Trophoblast cell (in vitro differentiated cells and primary cell): ENCODE data around the gene SRGAP3.

ENCODE experiments used
- DNase-seq, 2 donors: peaks; one replicate each; pipeline ENCODE4 v3.0.0-alpha.2; 2016
- H2AFZ ChIP-seq: 2 replicates; pipeline ENCODE4 v1.6.1; 2013; ENCODE audit warnings: low read length, moderate library complexity, mild to moderate bottlenecking; ENCODE audit not compliant: insufficient read depth, poor library complexity
- H2AK5ac ChIP-seq: 2 replicates; pipeline ENCODE4 v1.6.1; 2013; ENCODE audit warnings: mild to moderate bottlenecking, low read length
- H2BK120ac ChIP-seq: 2 replicates; pipeline ENCODE4 v1.6.1; 2013; ENCODE audit warnings: low read length, mild to moderate bottlenecking, moderate library complexity; ENCODE audit not compliant: insufficient read depth, poor library complexity
- H2BK12ac ChIP-seq: 2 replicates; pipeline ENCODE4 v1.6.1; 2013; ENCODE audit warnings: mild to moderate bottlenecking, low read length, moderate library complexity
- H2BK5ac ChIP-seq: 2 replicates; pipeline ENCODE4 v1.6.1; 2013; ENCODE audit warnings: low read length, low read depth, moderate library complexity, mild to moderate bottlenecking; ENCODE audit not compliant: poor library complexity
- H3K14ac ChIP-seq: 2 replicates; pipeline ENCODE4 v1.6.1; 2013; ENCODE audit warnings: mild to moderate bottlenecking, low read length
- H3K18ac ChIP-seq: 2 replicates; pipeline ENCODE4 v1.6.1; 2013; ENCODE audit warnings: mild to moderate bottlenecking, low read length
- H3K23ac ChIP-seq: 2 replicates; pipeline ENCODE4 v1.6.1; 2013; ENCODE audit warnings: low read length
- H3K27ac ChIP-seq: 2 replicates; pipeline ENCODE4 v1.5.1; 2013; ENCODE audit warnings: low read depth, mild to moderate bottlenecking, inconsistent platforms, low read length, moderate library complexity
- H3K27me3 ChIP-seq: 2 replicates; pipeline ENCODE4 v1.6.1; 2013; ENCODE audit warnings: inconsistent platforms, mild to moderate bottlenecking, low read length, moderate library complexity; ENCODE audit not compliant: insufficient read depth
- H3K36me3 ChIP-seq, 2 experiments: 1 replicate in 1 of 2; 2 replicates in 1 of 2; pipeline ENCODE4 v1.6.1; 2013; ENCODE audit warnings: low read length in 2 of 2, mild to moderate bottlenecking in 2 of 2, moderate library complexity in 1 of 2; ENCODE audit not compliant: insufficient read depth in 2 of 2, control insufficient read depth in 1 of 2
- H3K4ac ChIP-seq: 2 replicates; pipeline ENCODE4 v1.6.1; 2013; ENCODE audit warnings: low read depth, mild to moderate bottlenecking, low read length, moderate library complexity
- H3K4me1 ChIP-seq, 2 experiments: 1 replicate in 1 of 2; 2 replicates in 1 of 2; pipeline ENCODE4 v1.6.1; 2013; ENCODE audit warnings: low read length in 2 of 2, mild to moderate bottlenecking in 2 of 2, moderate library complexity in 1 of 2; ENCODE audit not compliant: insufficient read depth in 2 of 2, control insufficient read depth in 1 of 2
- H3K4me2 ChIP-seq: 2 replicates; pipeline ENCODE4 v1.6.1; 2013; ENCODE audit warnings: inconsistent platforms, mild to moderate bottlenecking, low read length, moderate library complexity
- H3K4me3 ChIP-seq: 2 replicates; pipeline ENCODE4 v1.5.1; 2013; ENCODE audit warnings: mild to moderate bottlenecking, low read depth, low read length, inconsistent platforms
- H3K79me1 ChIP-seq: one replicate; pipeline ENCODE4 v1.6.1; 2013; ENCODE audit warnings: low read length
- H3K79me2 ChIP-seq: 2 replicates; pipeline ENCODE4 v1.6.1; 2013; ENCODE audit warnings: low read length, mild to moderate bottlenecking; ENCODE audit not compliant: control insufficient read depth, insufficient read depth, poor library complexity
- H3K9ac ChIP-seq: 2 replicates; pipeline ENCODE4 v1.6.1; 2013; ENCODE audit warnings: mild to moderate bottlenecking, low read length
- H3K9me3 ChIP-seq: 2 replicates; pipeline ENCODE4 v1.6.1; 2013; ENCODE audit warnings: low read depth, mild to moderate bottlenecking, control low read depth, inconsistent platforms, low read length; ENCODE audit not compliant: insufficient read depth
- H4K12ac ChIP-seq: 2 replicates; pipeline ENCODE4 v1.6.1; 2013; ENCODE audit warnings: low read depth, mild to moderate bottlenecking, low read length, moderate library complexity
- H4K8ac ChIP-seq: 2 replicates; pipeline ENCODE4 v1.6.1; 2013; ENCODE audit warnings: low read depth, mild to moderate bottlenecking, low read length, moderate library complexity
- H4K91ac ChIP-seq: one replicate; pipeline ENCODE4 v1.6.1; 2013; ENCODE audit warnings: low read depth, mild to moderate bottlenecking, low read length, moderate library complexity
- WGBS: extraction: QIAGEN DNeasy Blood & Tissue Kit; methylation state at CpG from one replicate; pipeline ENCODE4 v1.1.7; 2013; ENCODE audit warnings: missing lambda C conversion rate; ENCODE audit not compliant: insufficient read length, insufficient coverage; ENCODE audit errors: extremely low coverage; 5-methylcytosine and 5-hydroxymethylcytosine counted together

Gene SRGAP3

DNA sequence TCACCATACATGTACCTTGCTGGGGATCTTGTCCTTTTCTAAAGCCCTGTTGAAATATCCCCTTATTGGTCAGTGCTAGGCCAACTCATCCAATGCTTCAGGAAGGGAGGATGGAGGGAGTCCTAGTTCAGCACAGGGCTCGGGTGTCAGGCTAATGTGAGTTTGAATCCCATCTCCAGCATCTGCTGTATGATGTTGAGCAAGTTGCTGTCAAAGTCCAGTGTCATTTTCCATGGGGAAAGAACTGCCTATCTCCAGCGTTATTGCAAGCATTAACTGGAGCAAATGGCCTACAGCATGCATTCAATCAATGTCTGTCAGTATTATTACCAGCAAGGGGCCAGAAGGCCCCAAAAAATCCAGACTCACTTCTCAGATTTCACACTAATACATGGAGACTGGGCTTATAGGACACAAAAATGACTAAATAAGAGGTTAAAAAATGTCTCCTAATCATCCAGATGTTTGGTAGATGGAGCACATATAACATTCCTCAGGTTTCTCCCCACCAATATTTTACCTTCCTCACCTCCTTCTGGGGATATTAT, 40.8 kb downstream of the SRGAP3 start:
- no peak overlapping the region for H3K14ac ChIP-seq
- no peak overlapping the region for H3K23ac ChIP-seq
- no peak overlapping the region for H2BK120ac ChIP-seq
- H3K36me3 ChIP-seq, result no peaks in the 10 kb centered on the region
- H3K4ac ChIP-seq, result no peak overlapping the region
- no peak overlapping the region for H3K4me2 ChIP-seq
- H3K9ac ChIP-seq, result no peak overlapping the region
- no peaks in the 10 kb centered on the region for H3K27me3 ChIP-seq
- H2AK5ac ChIP-seq, result no peak overlapping the region
- H3K79me2 ChIP-seq, result no peaks in the 10 kb centered on the region
- DNase-seq, result no peak
- no peak overlapping the region for H4K12ac ChIP-seq
- H3K18ac ChIP-seq, result no peak overlapping the region
- no peak overlapping the region for H4K91ac ChIP-seq
- H3K27ac ChIP-seq, result no peak overlapping the region
- H4K8ac ChIP-seq, result no peak overlapping the region
- H2AFZ ChIP-seq, result no peak overlapping the region
- no peaks in the 10 kb centered on the region for H3K9me3 ChIP-seq
- no CpG with 5 or more reads among the region's 2 CpGs for WGBS
- peaks cover 9 to 10% of the 10 kb centered on the region in 2 experiments for H3K4me1 ChIP-seq
- no peak overlapping the region for H2BK12ac ChIP-seq
- H3K79me1 ChIP-seq, result peaks cover 3% of the 10 kb centered on the region
- no peak overlapping the region for H2BK5ac ChIP-seq
- H3K4me3 ChIP-seq, result no peak overlapping the region

DNA sequence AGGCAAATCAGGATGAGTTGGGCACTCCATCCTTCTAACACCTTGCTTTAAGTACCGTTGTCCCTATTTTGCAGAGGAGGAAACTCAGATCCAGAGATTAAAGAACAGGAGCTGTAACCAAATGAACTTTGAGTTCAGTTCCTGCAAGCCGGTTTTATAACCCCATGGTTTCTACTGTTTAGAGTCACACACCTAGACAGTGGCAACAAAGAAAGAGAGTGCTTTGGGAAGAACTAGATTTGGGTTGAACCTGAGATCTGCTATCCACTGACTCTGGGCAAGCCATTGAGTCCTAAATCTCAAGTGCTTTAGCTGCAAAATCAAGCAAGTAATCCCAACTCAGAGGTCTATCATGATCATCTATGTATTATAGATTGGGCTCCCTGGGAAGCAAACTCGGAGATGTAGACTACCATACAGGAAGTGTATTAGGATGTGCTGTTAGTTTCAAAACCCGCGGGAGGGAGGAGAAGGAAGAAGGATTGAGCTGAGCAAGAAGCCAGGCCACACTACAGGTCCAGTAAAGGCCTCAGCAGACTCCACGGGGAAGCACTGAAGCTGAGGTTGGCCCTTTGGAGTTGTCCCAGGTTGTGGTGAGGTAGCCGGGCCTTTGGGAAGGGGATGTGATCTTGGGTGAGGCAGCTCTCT, 42.2 kb downstream of the SRGAP3 start:
- H3K4ac ChIP-seq, result no peak overlapping the region
- no peak overlapping the region for H3K27ac ChIP-seq
- H4K8ac ChIP-seq, result no peak overlapping the region
- no peak overlapping the region for H4K12ac ChIP-seq
- H3K79me1 ChIP-seq, result peaks cover 3% of the 10 kb centered on the region
- WGBS, result no CpG with 5 or more reads among the region's 7 CpGs
- H3K14ac ChIP-seq, result no peak overlapping the region
- H3K4me3 ChIP-seq, result no peak overlapping the region
- H2BK120ac ChIP-seq, result no peak overlapping the region
- H3K36me3 ChIP-seq, result no peaks in the 10 kb centered on the region
- no peak overlapping the region for H3K18ac ChIP-seq
- H3K9ac ChIP-seq, result no peak overlapping the region
- no peak overlapping the region for H4K91ac ChIP-seq
- no peak for DNase-seq
- no peak overlapping the region for H2BK5ac ChIP-seq
- no peak overlapping the region for H2AFZ ChIP-seq
- no peaks in the 10 kb centered on the region for H3K27me3 ChIP-seq
- no peak overlapping the region for H3K23ac ChIP-seq
- H3K9me3 ChIP-seq, result no peaks in the 10 kb centered on the region
- no peak overlapping the region for H2AK5ac ChIP-seq
- H2BK12ac ChIP-seq, result no peak overlapping the region
- no peak overlapping the region for H3K4me2 ChIP-seq
- H3K4me1 ChIP-seq, result peaks cover 9 to 10% of the 10 kb centered on the region in 2 experiments
- no peaks in the 10 kb centered on the region for H3K79me2 ChIP-seq

DNA sequence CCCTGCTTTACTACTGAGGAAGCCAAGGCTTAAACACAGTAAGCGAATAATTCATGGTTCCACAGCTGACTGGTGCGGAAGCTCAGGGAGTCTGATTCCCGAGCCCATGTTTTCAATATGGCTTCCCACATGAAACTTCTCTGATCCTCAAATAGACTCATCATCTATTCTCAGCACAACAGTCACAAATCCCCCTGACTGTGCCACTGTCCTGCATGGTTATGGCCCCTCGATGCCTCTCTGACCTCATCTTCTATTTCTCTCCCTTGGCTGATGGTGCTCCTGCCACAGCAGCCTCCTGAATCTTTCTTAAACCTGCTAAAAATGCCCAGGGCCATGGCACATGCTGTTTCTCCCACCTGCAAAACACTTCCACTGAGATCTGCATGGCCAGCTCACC, 43.2 kb downstream of the SRGAP3 start:
- H3K9ac ChIP-seq, result no peak overlapping the region
- H2BK5ac ChIP-seq, result no peak overlapping the region
- H3K4me3 ChIP-seq, result no peak overlapping the region
- no peak overlapping the region for H3K18ac ChIP-seq
- H2AFZ ChIP-seq, result no peak overlapping the region
- WGBS, result no CpG with 5 or more reads among the region's 4 CpGs
- H3K4me1 ChIP-seq, result peaks cover 9 to 10% of the 10 kb centered on the region in 2 experiments
- H4K12ac ChIP-seq, result no peak overlapping the region
- H3K79me1 ChIP-seq, result peaks cover 3% of the 10 kb centered on the region
- H3K9me3 ChIP-seq, result no peaks in the 10 kb centered on the region
- no peak overlapping the region for H3K14ac ChIP-seq
- no peak overlapping the region for H2BK120ac ChIP-seq
- no peak overlapping the region for H2BK12ac ChIP-seq
- no peak overlapping the region for H4K8ac ChIP-seq
- H3K27me3 ChIP-seq, result no peaks in the 10 kb centered on the region
- H3K4ac ChIP-seq, result no peak overlapping the region
- H3K36me3 ChIP-seq, result no peaks in the 10 kb centered on the region
- no peak overlapping the region for H4K91ac ChIP-seq
- no peak overlapping the region for H3K23ac ChIP-seq
- no peak overlapping the region for H3K27ac ChIP-seq
- no peak for DNase-seq
- no peak overlapping the region for H3K4me2 ChIP-seq
- no peaks in the 10 kb centered on the region for H3K79me2 ChIP-seq
- H2AK5ac ChIP-seq, result no peak overlapping the region

- no peak overlapping the region for H2AFZ ChIP-seq
- no peak overlapping the region for H2BK5ac ChIP-seq
- H3K36me3 ChIP-seq, result no peaks in the 10 kb centered on the region
- no peak overlapping the region for H3K9ac ChIP-seq
- H3K4me3 ChIP-seq, result no peak overlapping the region
- H3K9me3 ChIP-seq, result no peaks in the 10 kb centered on the region
- no peak overlapping the region for H3K4me2 ChIP-seq
- WGBS, result no CpG with 5 or more reads among the region's 9 CpGs
- no peak overlapping the region for H2BK120ac ChIP-seq
- no peak for DNase-seq
- no peak overlapping the region for H3K27ac ChIP-seq
- H3K4ac ChIP-seq, result no peak overlapping the region
- H3K18ac ChIP-seq, result no peak overlapping the region
- no peak overlapping the region for H3K23ac ChIP-seq
- H4K12ac ChIP-seq, result no peak overlapping the region
- H3K79me1 ChIP-seq, result peaks cover 3% of the 10 kb centered on the region
- H2AK5ac ChIP-seq, result no peak overlapping the region
- H3K79me2 ChIP-seq, result no peaks in the 10 kb centered on the region
- no peak overlapping the region for H4K8ac ChIP-seq
- H3K14ac ChIP-seq, result no peak overlapping the region
- H3K4me1 ChIP-seq, result peaks cover 9 to 10% of the 10 kb centered on the region in 2 experiments
- no peak overlapping the region for H4K91ac ChIP-seq
- H2BK12ac ChIP-seq, result no peak overlapping the region
- H3K27me3 ChIP-seq, result no peaks in the 10 kb centered on the region
These were observed 43.9 kb downstream of the SRGAP3 start for GRCh38 chr3:9205345-9206143.
